HEK293 (cell line): ENCODE data around the gene COL8A1.

Experiments used
- CTCF ChIA-PET: fragments of 350-600 bp; formaldehyde crosslinking; extraction: SDS; loops from one replicate; lab custom pipeline; 2021; ENCODE audit warnings: antibody characterized with exemption; lab: Yijun Ruan, JAX
- POLR2A ChIA-PET: fragments of 300-600 bp; formaldehyde crosslinking; extraction: SDS; loops from one replicate; lab custom pipeline; 2020; ENCODE audit warnings: antibody characterized with exemption, inconsistent platforms; lab: Yijun Ruan, JAX
- H3K27ac ChIP-seq: fragments of 200-500 bp; sonication (Bioruptor generic); 2 replicates; pipeline ENCODE4 v1.5.1; 2014; ENCODE audit warnings: low read depth, low read length, control low read depth, inconsistent platforms; ENCODE audit errors: extremely low read depth
- H3K36me3 ChIP-seq, 2 experiments: fragments of 200-500 bp in 1 of 2; sonication (Bioruptor generic) in 1 of 2; 1 replicate in 1 of 2; 2 replicates in 1 of 2; pipeline ENCODE4 v1.5.1; 2014 to 2017; ENCODE audit warnings: inconsistent platforms in 2 of 2, low read length in 2 of 2; ENCODE audit not compliant: control insufficient read depth in 2 of 2, insufficient read depth in 1 of 2
- H3K4me1 ChIP-seq: fragments of 200-500 bp; sonication (Bioruptor generic); 2 replicates; pipeline ENCODE4 v1.5.1; 2014; ENCODE audit warnings: mild to moderate bottlenecking, low read length, inconsistent platforms; ENCODE audit not compliant: control insufficient read depth, insufficient read depth
- H3K4me3 ChIP-seq: 2 replicates; pipeline ENCODE4 v1.5.1; 2011; ENCODE audit warnings: low read depth, mild to moderate bottlenecking, control low read depth, low read length, moderate library complexity
- H3K9me3 ChIP-seq: fragments of 200-500 bp; sonication (Bioruptor generic); 2 replicates; pipeline ENCODE4 v1.5.1; 2014; ENCODE audit warnings: low read depth, low read length, inconsistent platforms; ENCODE audit not compliant: control insufficient read depth, insufficient read depth
- BCL11A ChIP-seq: fragments of 450-650 bp; formaldehyde crosslinking; IDR thresholded peaks from 2 replicates; pipeline ENCODE4 v1.5.1; 2016; ENCODE audit warnings: low read depth, missing biosample characterization, missing genetic modification characterization
- ELK4 ChIP-seq: IDR thresholded peaks from 2 replicates; pipeline ENCODE4 v1.6.1; 2011; ENCODE audit warnings: mild to moderate bottlenecking, low read depth, low read length, borderline replicate concordance
- GLIS1 ChIP-seq: fragments of 450-650 bp; formaldehyde crosslinking; IDR thresholded peaks from 2 replicates; pipeline ENCODE4 v1.5.1; 2016; ENCODE audit warnings: missing biosample characterization, missing genetic modification characterization
- HOXA7 ChIP-seq: sonication (generic); formaldehyde crosslinking; IDR thresholded peaks from 2 replicates; pipeline ENCODE4 v1.8.1; 2022; ENCODE audit warnings: missing genetic modification reagents, borderline replicate concordance
- KLF10 ChIP-seq: fragments of 450-650 bp; IDR thresholded peaks from 2 replicates; pipeline ENCODE4 v1.5.1; 2018; ENCODE audit warnings: missing biosample characterization, mild to moderate bottlenecking, missing genetic modification characterization
- KLF16 ChIP-seq: fragments of 450-650 bp; formaldehyde crosslinking; IDR thresholded peaks from 2 replicates; pipeline ENCODE4 v1.5.1; 2017; ENCODE audit warnings: missing biosample characterization, missing genetic modification characterization
- KLF7 ChIP-seq: fragments of 450-650 bp; formaldehyde crosslinking; IDR thresholded peaks from 2 replicates; pipeline ENCODE4 v1.5.1; 2016; ENCODE audit warnings: missing biosample characterization, missing genetic modification characterization, borderline replicate concordance
- KLF9 ChIP-seq: fragments of 450-650 bp; formaldehyde crosslinking; IDR thresholded peaks from 2 replicates; pipeline ENCODE4 v1.5.1; 2016; ENCODE audit warnings: missing biosample characterization, missing genetic modification characterization, low read depth
- RBAK ChIP-seq: fragments of 450-650 bp; formaldehyde crosslinking; IDR thresholded peaks from 2 replicates; pipeline ENCODE4 v1.5.1; 2016; ENCODE audit warnings: missing biosample characterization, missing genetic modification characterization
- SP7 ChIP-seq: fragments of 450-650 bp; formaldehyde crosslinking; IDR thresholded peaks from 2 replicates; pipeline ENCODE4 v1.5.1; 2016; ENCODE audit warnings: missing biosample characterization, missing genetic modification characterization
- WT1 ChIP-seq: fragments of 450-650 bp; formaldehyde crosslinking; IDR thresholded peaks from 2 replicates; pipeline ENCODE4 v1.5.1; 2016; ENCODE audit warnings: missing biosample characterization, missing genetic modification characterization
- ZNF10 ChIP-seq: fragments of 450-650 bp; formaldehyde crosslinking; IDR thresholded peaks from 2 replicates; pipeline ENCODE4 v1.5.1; 2017; ENCODE audit warnings: missing biosample characterization, missing genetic modification characterization
- ZNF133 ChIP-seq: fragments of 450-650 bp; formaldehyde crosslinking; IDR thresholded peaks from 2 replicates; pipeline ENCODE4 v1.5.1; 2016; ENCODE audit warnings: missing biosample characterization, missing genetic modification characterization
- ZNF155 ChIP-seq: fragments of 450-650 bp; formaldehyde crosslinking; IDR thresholded peaks from 2 replicates; pipeline ENCODE4 v1.5.1; 2016; ENCODE audit warnings: missing biosample characterization, missing genetic modification characterization
- ZNF16 ChIP-seq: fragments of 450-650 bp; formaldehyde crosslinking; IDR thresholded peaks from 2 replicates; pipeline ENCODE4 v1.5.1; 2016; ENCODE audit warnings: low read depth, missing biosample characterization, missing genetic modification characterization
- ZNF221 ChIP-seq: fragments of 450-650 bp; formaldehyde crosslinking; IDR thresholded peaks from 2 replicates; pipeline ENCODE4 v1.5.1; 2017; ENCODE audit warnings: missing biosample characterization, missing genetic modification characterization, borderline replicate concordance
- ZNF248 ChIP-seq: fragments of 450-650 bp; formaldehyde crosslinking; IDR thresholded peaks from 2 replicates; pipeline ENCODE4 v1.5.1; 2017; ENCODE audit warnings: missing biosample characterization, missing genetic modification characterization
- ZNF274 ChIP-seq, 2 experiments: fragments of 200-500 bp in 1 of 2; fragments of 450-650 bp in 1 of 2; sonication (Bioruptor generic) in 1 of 2; formaldehyde crosslinking in 1 of 2; IDR thresholded peaks; 2 replicates each; pipeline versions ENCODE4 v1.5.1 to v1.6.1; 2014 to 2016; ENCODE audit warnings: borderline replicate concordance in 1 of 2, inconsistent platforms in 1 of 2, low read length in 1 of 2, missing biosample characterization in 1 of 2, missing genetic modification characterization in 1 of 2
- ZNF394 ChIP-seq: fragments of 450-650 bp; formaldehyde crosslinking; IDR thresholded peaks from 2 replicates; pipeline ENCODE4 v1.5.1; 2016; ENCODE audit warnings: missing biosample characterization, missing genetic modification characterization, mild to moderate bottlenecking, moderate library complexity, borderline replicate concordance
- ZNF404 ChIP-seq: fragments of 450-650 bp; formaldehyde crosslinking; IDR thresholded peaks from 2 replicates; pipeline ENCODE4 v1.5.1; 2017; ENCODE audit warnings: missing biosample characterization, missing genetic modification characterization
- ZNF426 ChIP-seq: fragments of 450-650 bp; formaldehyde crosslinking; IDR thresholded peaks from 2 replicates; pipeline ENCODE4 v1.5.1; 2017; ENCODE audit warnings: missing biosample characterization, missing genetic modification characterization, mild to moderate bottlenecking, inconsistent platforms, moderate library complexity
- ZNF510 ChIP-seq: fragments of 450-650 bp; formaldehyde crosslinking; IDR thresholded peaks from 2 replicates; pipeline ENCODE4 v1.5.1; 2018; ENCODE audit warnings: mild to moderate bottlenecking, missing genetic modification characterization, missing biosample characterization; ENCODE audit not compliant: insufficient replicate concordance
- ZNF701 ChIP-seq: fragments of 450-650 bp; formaldehyde crosslinking; IDR thresholded peaks from 2 replicates; pipeline ENCODE4 v1.5.1; 2016; ENCODE audit warnings: missing biosample characterization, missing genetic modification characterization
- ZNF776 ChIP-seq: fragments of 450-650 bp; formaldehyde crosslinking; IDR thresholded peaks from 2 replicates; pipeline ENCODE4 v1.5.0; 2017; ENCODE audit warnings: missing biosample characterization, missing genetic modification characterization, borderline replicate concordance
- ZNF777 ChIP-seq: fragments of 450-650 bp; formaldehyde crosslinking; IDR thresholded peaks from 2 replicates; pipeline ENCODE4 v1.5.1; 2017; ENCODE audit warnings: missing biosample characterization, missing genetic modification characterization, borderline replicate concordance
- ZNF792 ChIP-seq: fragments of 450-650 bp; formaldehyde crosslinking; IDR thresholded peaks from 2 replicates; pipeline ENCODE4 v1.5.1; 2016; ENCODE audit warnings: missing biosample characterization, missing genetic modification characterization
- ZNF837 ChIP-seq: fragments of 450-650 bp; formaldehyde crosslinking; IDR thresholded peaks from 2 replicates; pipeline ENCODE4 v1.5.1; 2016; ENCODE audit warnings: missing biosample characterization, missing genetic modification characterization
- ZSCAN16 ChIP-seq: fragments of 450-650 bp; formaldehyde crosslinking; IDR thresholded peaks from 2 replicates; pipeline ENCODE4 v1.5.1; 2016; ENCODE audit warnings: missing biosample characterization, missing genetic modification characterization
- TF ChIP-seq, protein P1 (sequence below): fragments of 450-650 bp; formaldehyde crosslinking; IDR thresholded peaks from 2 replicates; pipeline ENCODE4 v1.5.1; 2016; ENCODE audit warnings: missing biosample characterization, missing genetic modification characterization

COL8A1 gene

GRCh38 chr3:99602183-99602582 lies 36.2 kb upstream of the COL8A1 start (continued):
- TF ChIP-seq ZNF10 (tag by site-specific recombination): peak; percentile 53; the same call in 1 of the 2 replicates
- no peak for TF ChIP-seq HOXA7
- no peak for TF ChIP-seq ZNF16 (tag by site-specific recombination)
- TF ChIP-seq, protein P1, sequence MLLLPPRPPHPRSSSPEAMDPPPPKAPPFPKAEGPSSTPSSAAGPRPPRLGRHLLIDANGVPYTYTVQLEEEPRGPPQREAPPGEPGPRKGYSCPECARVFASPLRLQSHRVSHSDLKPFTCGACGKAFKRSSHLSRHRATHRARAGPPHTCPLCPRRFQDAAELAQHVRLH (tag by site-specific recombination): no peak
- TF ChIP-seq WT1 (tag by site-specific recombination): peak; percentile 66
- TF ChIP-seq SP7: peak; percentile 53
- TF ChIP-seq, all 188 proteins: peak for 21

GRCh38 chr3:99607151-99607550 lies 31.2 kb upstream of the COL8A1 start:
- no peak for TF ChIP-seq ELK4
- TF ChIP-seq ZNF248 (tag by site-specific recombination): no peak
- no peak for TF ChIP-seq WT1 (tag by site-specific recombination)
- no peak for TF ChIP-seq KLF16 (tag by site-specific recombination)
- no peak for TF ChIP-seq KLF9 (tag by site-specific recombination)
- no peak for TF ChIP-seq ZNF394 (tag by site-specific recombination)
- no peak for TF ChIP-seq ZNF426 (tag by site-specific recombination)
- no peak for TF ChIP-seq KLF7
- TF ChIP-seq ZNF155: no peak
- no peak for TF ChIP-seq KLF10 (tag by site-specific recombination)
- TF ChIP-seq BCL11A (tag by site-specific recombination): no peak
- no peak for TF ChIP-seq ZNF221 (tag by site-specific recombination)
- no peak for TF ChIP-seq RBAK (tag by site-specific recombination)
- Histone ChIP-seq H3K4me3 (no peak overlapping the region), H3K27ac (no peak overlapping the region), H3K4me1 (peaks cover 8% of the 10 kb centered on the region), H3K9me3 (no peaks in the 10 kb centered on the region), H3K36me3 (no peaks in the 10 kb centered on the region)
- CTCF ChIA-PET: interaction anchor here (0.5 kb wide), 1 partner anchor 39 kb away, joined by 3 read pairs; no protein-coding TSS in a partner anchor
- POLR2A ChIA-PET: interaction anchor here (0.7 kb wide), 1 partner anchor 886 kb away, joined by 4 read pairs; no protein-coding TSS in a partner anchor

DNA sequence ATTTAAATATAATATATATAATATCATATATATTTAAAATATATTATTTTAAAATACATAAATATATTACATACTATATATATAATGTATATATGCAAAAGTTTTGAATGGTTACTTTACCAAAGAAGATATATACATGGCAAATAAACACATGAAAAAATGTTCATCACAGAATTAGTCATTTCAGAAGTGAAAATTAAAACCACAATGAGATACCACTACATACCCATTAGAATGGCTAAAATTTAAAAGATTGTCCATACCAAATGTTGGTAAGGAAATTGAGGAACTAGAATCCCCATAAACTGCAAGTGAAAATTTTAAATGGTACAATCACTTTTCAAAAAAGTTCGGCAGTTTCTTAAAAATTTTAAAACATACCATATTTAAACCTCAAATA lies 23.6 kb upstream of the COL8A1 start:
- TF ChIP-seq ZNF777 (tag by site-specific recombination): no peak
- TF ChIP-seq, all 188 proteins: peak for 0

GRCh38 chr3:99620077-99620767 lies 18.2 kb upstream of the COL8A1 start:
- Histone ChIP-seq H3K9me3 (no peaks in the 10 kb centered on the region), H3K36me3 (no peaks in the 10 kb centered on the region), H3K4me1 (no peaks in the 10 kb centered on the region), H3K27ac (no peak overlapping the region), H3K4me3 (no peak overlapping the region)
- POLR2A ChIA-PET: no interaction called here
- CTCF ChIA-PET: no interaction called here
- no peak for TF ChIP-seq ZNF792
- no peak for TF ChIP-seq ZNF837
- TF ChIP-seq ZSCAN16: no peak
- TF ChIP-seq ZNF510 (tag by site-specific recombination): no peak
- no peak for TF ChIP-seq ZNF701 (tag by site-specific recombination)
- TF ChIP-seq ZNF404 (tag by site-specific recombination): no peak
- no peak for TF ChIP-seq ZNF274 (IDR thresholded peaks at IDR 0.05; ENCODE audit: low read length)
- TF ChIP-seq ZNF274 (tag by site-specific recombination; IDR thresholded peaks at IDR 0.05; ENCODE audit: borderline replicate concordance): no peak
- TF ChIP-seq ELK4: no peak
- no peak for TF ChIP-seq HOXA7
- TF ChIP-seq ZNF776 (tag by site-specific recombination): no peak
- no peak for TF ChIP-seq ZNF133 (tag by site-specific recombination)
- TF ChIP-seq GLIS1 (tag by site-specific recombination): no peak

More for the DNA sequence above, 23.6 kb upstream of the COL8A1 start:
- POLR2A ChIA-PET: no interaction called here
- Histone ChIP-seq H3K4me1 (no peaks in the 10 kb centered on the region), H3K9me3 (no peaks in the 10 kb centered on the region), H3K4me3 (no peak overlapping the region), H3K36me3 (no peaks in the 10 kb centered on the region), H3K27ac (no peak overlapping the region)
- CTCF ChIA-PET: no interaction called here
